CD8-positive, alpha-beta memory T cell (primary cell): ENCODE data around the gene N4BP2L1. TPM values are rescaled to one million over a fixed set of nuclear protein-coding genes. Genes with fewer than 3 reads are reported as not detected.
A peak's percentile ranks its signal among the peaks of the same experiment; 100 is the strongest.

Source experiments
- CTCF ChIA-PET: fragments of 350-600 bp; sonication (Branson Sonifier 250); formaldehyde crosslinking; loops from one replicate; lab custom pipeline; 2021; ENCODE audit warnings: antibody characterized with exemption; lab: Charles Lee
- POLR2A ChIA-PET: fragments of 350-600 bp; sonication (Branson Sonifier 250); formaldehyde crosslinking; loops from one replicate; lab custom pipeline; 2021; ENCODE audit warnings: antibody characterized with exemption; lab: Charles Lee
- DNase-seq, 5 donors: peaks; one replicate each; pipeline versions ENCODE4 v3.0.0 to v3.0.0-alpha.2; 2020 to 2022; ENCODE audit warnings: mixed read lengths in 1 of 5
- H3K27ac ChIP-seq: one replicate; pipeline ENCODE4 v1.7.0; 2013; ENCODE audit warnings: low read depth, mild to moderate bottlenecking, low read length, moderate library complexity
- H3K27me3 ChIP-seq: 2 replicates; pipeline ENCODE4 v1.7.0; 2013; ENCODE audit warnings: low read length, mild to moderate bottlenecking; ENCODE audit not compliant: insufficient read depth, poor library complexity, severe bottlenecking
- H3K36me3 ChIP-seq: 2 replicates; pipeline ENCODE4 v1.7.0; 2013; ENCODE audit warnings: mild to moderate bottlenecking, low read length, moderate library complexity; ENCODE audit not compliant: insufficient read depth
- H3K4me1 ChIP-seq: 2 replicates; pipeline ENCODE4 v1.7.0; 2013; ENCODE audit warnings: mild to moderate bottlenecking, low read length, moderate library complexity; ENCODE audit not compliant: insufficient read depth
- H3K4me3 ChIP-seq: 2 replicates; pipeline ENCODE4 v1.7.0; 2013; ENCODE audit warnings: mild to moderate bottlenecking, low read length
- H3K9me3 ChIP-seq: 2 replicates; pipeline ENCODE4 v1.7.0; 2013; ENCODE audit warnings: mild to moderate bottlenecking, low read length
- H3K27ac Mint-ChIP-seq, 8 donors: one replicate each; pipeline ENCODE4 v1.8.0; 2020 to 2021; ENCODE audit warnings: mixed read lengths in 8 of 8, mild to moderate bottlenecking in 6 of 8, inconsistent platforms in 3 of 8, moderate library complexity in 3 of 8
- H3K27me3 Mint-ChIP-seq, 2 donors: one replicate each; pipeline ENCODE4 v1.8.0; 2020 to 2021; ENCODE audit warnings: mixed read lengths in 2 of 2, mild to moderate bottlenecking in 1 of 2, moderate library complexity in 1 of 2
- H3K36me3 Mint-ChIP-seq, 3 donors: one replicate each; pipeline ENCODE4 v1.8.0; 2020 to 2021; ENCODE audit warnings: mixed read lengths in 3 of 3, inconsistent platforms in 1 of 3, mild to moderate bottlenecking in 1 of 3
- H3K4me1 Mint-ChIP-seq, 3 donors: one replicate each; pipeline ENCODE4 v1.8.0; 2020 to 2021; ENCODE audit warnings: mixed read lengths in 3 of 3, inconsistent platforms in 1 of 3, mild to moderate bottlenecking in 1 of 3
- H3K4me3 Mint-ChIP-seq, 7 donors: one replicate each; pipeline ENCODE4 v1.8.0; 2020 to 2021; ENCODE audit warnings: mixed read lengths in 7 of 7, mild to moderate bottlenecking in 6 of 7, moderate library complexity in 4 of 7, inconsistent platforms in 2 of 7
- H3K9me3 Mint-ChIP-seq, 5 donors: one replicate each; pipeline ENCODE4 v1.8.0; 2020 to 2022; ENCODE audit warnings: mixed read lengths in 5 of 5, mild to moderate bottlenecking in 3 of 5, moderate library complexity in 2 of 5, inconsistent platforms in 1 of 5
- polyA plus RNA-seq: library from polyadenylated mRNA; unstranded; fragments of 300-500 nt; fragmentation: Illumina TruSeq; gene quantifications from one replicate; pipeline ENCODE4 v1.2.3, GENCODE V29; 2021
- total RNA-seq, 2 experiments: library from RNA; stranded (reverse); gene quantifications; one replicate each; pipeline ENCODE4 v1.2.3, GENCODE V29; 2021

N4BP2L1 gene
- total and polyA plus RNA-seq, 3 experiments from 2014 or later = 15.1 to 54.3 (median 16.8) TPM

DNA sequence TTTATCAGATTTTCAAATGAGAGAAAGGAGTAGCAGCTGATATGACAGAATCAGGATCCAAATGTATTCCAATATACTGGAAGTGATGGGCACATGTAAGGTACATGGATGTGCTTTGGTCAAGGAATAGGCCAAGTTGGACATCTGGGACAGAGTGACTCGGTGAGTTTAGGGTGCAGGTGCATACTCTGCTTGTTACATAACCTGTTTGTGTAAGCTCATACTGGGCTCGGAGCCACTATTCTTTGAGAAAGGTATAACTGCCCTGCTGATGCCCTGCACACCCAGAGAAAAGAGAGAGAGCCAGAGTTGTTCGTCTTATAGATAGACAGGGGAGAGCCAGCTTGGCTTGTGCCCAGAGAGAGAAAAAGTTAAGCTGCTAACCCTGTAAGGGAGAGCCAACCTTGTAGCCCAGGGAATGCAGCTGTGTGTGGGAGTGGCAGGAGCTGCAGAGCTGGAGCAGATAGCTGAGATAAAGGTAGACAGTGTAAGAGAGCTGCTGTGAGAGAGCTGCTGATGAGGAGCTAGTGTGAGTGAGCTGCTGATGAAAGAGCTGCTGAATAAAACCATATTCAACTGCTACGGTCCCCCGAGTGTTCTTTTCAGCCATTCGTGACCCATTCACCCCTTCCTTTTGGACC is 40.7 kb upstream of the N4BP2L1 start:
- CTCF ChIA-PET = interaction anchor here (1.0 kb wide), 1 partner anchor 10 kb away, joined by 3 read pairs; no protein-coding TSS in a partner anchor
- POLR2A ChIA-PET = no interaction called here

DNA sequence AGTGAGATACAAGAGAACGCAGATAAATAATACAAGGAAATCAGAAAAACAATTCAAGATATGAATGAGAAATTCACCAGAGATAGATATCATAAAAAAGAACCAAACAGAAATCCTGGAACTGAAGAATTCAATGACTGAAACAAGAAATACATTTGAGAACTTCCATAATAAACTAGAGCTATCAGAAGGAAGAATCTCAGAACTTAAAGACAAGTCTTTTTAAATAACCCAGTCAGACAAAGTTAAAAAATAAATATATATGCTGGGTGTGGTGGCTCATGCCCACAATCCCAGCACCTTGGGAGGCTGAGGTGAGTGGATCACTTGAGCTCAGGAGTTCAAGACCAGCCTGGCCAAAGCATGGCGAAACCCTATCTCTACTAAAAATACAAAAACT is 28.7 kb upstream of the N4BP2L1 start:
- Histone ChIP-seq H3K4me3 (no peak overlapping the region), H3K4me1 (no peaks in the 10 kb centered on the region), H3K9me3 (peaks cover 13% of the 10 kb centered on the region), H3K27me3 (no peaks in the 10 kb centered on the region), H3K27ac (no peak overlapping the region), H3K36me3 (no peaks in the 10 kb centered on the region)
- Mint-ChIP-seq H3K9me3 (peaks cover 22 to 35% (median 32%) of the 10 kb centered on the region in 5 donors), H3K4me3 (no peak overlapping the region), H3K27ac (no peak overlapping the region), H3K36me3 (peaks cover 33 to 74% (median 60%) of the 10 kb centered on the region in 3 donors), H3K27me3 (no peaks in the 10 kb centered on the region), H3K4me1 (peaks cover 0 to 7% (median 5%) of the 10 kb centered on the region in 3 donors)
- ChIA-PET CTCF (no interaction called here), POLR2A (no interaction called here)
- DNase-seq = no peak

More for the DNA sequence above, 40.7 kb upstream of the N4BP2L1 start:
- Mint-ChIP-seq H3K27ac (peak overlapping the region in 2 of 8 donors; percentile 23 to 44), H3K27me3 (peaks cover 0 to 1% of the 10 kb centered on the region in 2 donors), H3K4me1 (no peaks in the 10 kb centered on the region), H3K4me3 (no peak overlapping the region), H3K9me3 (peaks cover 0 to 3% (median 0%) of the 10 kb centered on the region in 5 donors), H3K36me3 (peaks cover 10 to 16% (median 11%) of the 10 kb centered on the region in 3 donors)
- Histone ChIP-seq H3K4me1 (no peaks in the 10 kb centered on the region), H3K4me3 (no peak overlapping the region), H3K9me3 (no peaks in the 10 kb centered on the region), H3K36me3 (no peaks in the 10 kb centered on the region), H3K27ac (no peak overlapping the region), H3K27me3 (no peaks in the 10 kb centered on the region)
- DNase-seq = no peak

DNA sequence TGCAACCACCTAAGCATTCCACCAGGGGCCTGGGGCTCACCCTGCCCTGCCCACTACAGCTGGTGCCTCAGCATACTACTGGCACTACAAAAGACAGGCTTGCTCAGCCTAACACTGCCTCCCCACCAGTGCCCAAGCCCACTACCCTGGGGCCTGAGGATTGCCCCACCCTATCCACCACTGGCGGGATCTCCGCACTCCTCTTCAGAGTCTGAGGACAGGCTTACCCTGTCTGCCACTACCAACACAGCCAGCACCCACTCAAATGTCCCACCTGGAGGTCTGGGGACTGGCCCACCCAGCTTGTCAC is 27.6 kb upstream of the N4BP2L1 start:
- H3K4me3 ChIP-seq = no peak overlapping the region
- Mint-ChIP-seq H3K36me3 (peaks cover 33 to 69% (median 53%) of the 10 kb centered on the region in 3 donors), H3K27me3 (no peaks in the 10 kb centered on the region), H3K4me1 (peaks cover 0 to 7% (median 5%) of the 10 kb centered on the region in 3 donors), H3K9me3 (peaks cover 22 to 35% (median 32%) of the 10 kb centered on the region in 5 donors), H3K4me3 (no peak overlapping the region), H3K27ac (no peak overlapping the region)
- H3K36me3 ChIP-seq = no peaks in the 10 kb centered on the region
- H3K27ac ChIP-seq = no peak overlapping the region
- DNase-seq = no peak
- ChIA-PET CTCF (no interaction called here), POLR2A (no interaction called here)
- H3K4me1 ChIP-seq = no peaks in the 10 kb centered on the region
- H3K9me3 ChIP-seq = peaks cover 13% of the 10 kb centered on the region
- H3K27me3 ChIP-seq = no peaks in the 10 kb centered on the region

DNA sequence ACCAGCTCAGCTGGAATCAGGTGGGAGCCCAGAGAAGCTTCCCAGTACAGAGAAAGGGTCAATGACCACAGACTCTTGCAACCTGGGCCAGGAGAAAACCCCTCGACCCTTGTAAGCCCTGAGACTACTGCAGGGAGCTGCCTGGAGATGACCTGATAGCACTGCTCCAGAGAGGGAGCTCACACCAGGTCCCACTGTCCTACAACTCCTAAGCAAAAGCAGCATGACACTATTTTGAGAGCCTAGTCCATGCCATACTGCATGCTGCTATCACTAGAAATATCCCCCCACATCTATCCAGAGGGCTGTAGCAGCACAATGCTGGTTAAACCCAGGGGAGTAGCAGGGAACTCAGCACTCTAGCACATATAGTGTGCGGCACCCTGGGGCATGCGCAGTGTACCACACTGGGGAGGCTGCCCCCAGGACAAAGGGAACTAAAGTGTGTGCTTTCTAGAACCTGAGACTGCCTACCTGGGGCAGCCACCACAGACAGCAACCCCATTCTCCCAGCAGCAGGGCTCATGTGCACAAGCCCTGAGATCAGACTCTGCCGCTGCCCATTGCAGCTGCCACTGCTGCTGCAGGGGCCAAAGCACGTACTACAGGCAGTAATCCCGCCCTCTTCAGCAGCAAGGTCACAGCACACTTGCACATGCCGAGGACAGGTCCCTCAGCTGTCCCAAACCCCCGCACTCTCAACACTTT is 27.1 kb upstream of the N4BP2L1 start:
- DNase-seq = no peak
- no peak overlapping the region for H3K4me3 ChIP-seq
- Mint-ChIP-seq H3K4me1 (peaks cover 0 to 7% (median 5%) of the 10 kb centered on the region in 3 donors), H3K27ac (peak overlapping the region in 1 of 8 donors; percentile 13), H3K4me3 (no peak overlapping the region), H3K27me3 (no peaks in the 10 kb centered on the region), H3K36me3 (peaks cover 33 to 66% (median 50%) of the 10 kb centered on the region in 3 donors), H3K9me3 (peaks cover 22 to 35% (median 32%) of the 10 kb centered on the region in 5 donors)
- H3K4me1 ChIP-seq = no peaks in the 10 kb centered on the region
- no peak overlapping the region for H3K27ac ChIP-seq
- H3K27me3 ChIP-seq = no peaks in the 10 kb centered on the region
- ChIA-PET POLR2A (no interaction called here), CTCF (no interaction called here)
- H3K36me3 ChIP-seq = no peaks in the 10 kb centered on the region
- H3K9me3 ChIP-seq = peaks cover 13% of the 10 kb centered on the region

DNA sequence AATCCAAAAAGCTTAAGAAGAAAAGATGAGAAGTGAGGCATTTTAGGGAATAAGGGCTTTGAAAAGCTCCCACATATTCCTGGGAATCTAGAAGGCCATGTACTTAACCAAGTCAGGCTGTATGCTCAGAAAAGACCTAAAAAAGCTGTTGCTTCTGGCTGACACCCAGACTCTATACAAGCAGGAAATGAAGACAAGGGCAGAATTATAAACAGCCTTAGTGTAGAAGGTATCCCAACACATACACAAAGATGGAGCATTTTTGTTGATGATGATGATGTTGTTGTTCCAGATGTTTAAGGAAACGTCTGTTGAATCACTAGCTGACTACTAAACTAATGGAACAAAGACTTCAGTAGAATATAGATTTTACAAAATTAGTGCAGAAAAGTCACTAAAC is 26.1 kb upstream of the N4BP2L1 start:
- H3K9me3 Mint-ChIP-seq = peaks cover 22 to 27% (median 25%) of the 10 kb centered on the region in 5 donors
- DNase-seq = no peak
- Histone ChIP-seq H3K36me3 (no peaks in the 10 kb centered on the region), H3K9me3 (peaks cover 13% of the 10 kb centered on the region), H3K27me3 (no peaks in the 10 kb centered on the region), H3K27ac (no peak overlapping the region), H3K4me3 (no peak overlapping the region), H3K4me1 (no peaks in the 10 kb centered on the region)
- ChIA-PET POLR2A (no interaction called here), CTCF (interaction anchor here (1.2 kb wide), 1 partner anchor 11 kb away, joined by 3 read pairs; no protein-coding TSS in a partner anchor)
- no peak overlapping the region for H3K4me3 Mint-ChIP-seq
- peaks cover 25 to 55% (median 41%) of the 10 kb centered on the region in 3 donors for H3K36me3 Mint-ChIP-seq
- no peaks in the 10 kb centered on the region for H3K27me3 Mint-ChIP-seq
- H3K4me1 Mint-ChIP-seq = peaks cover 0 to 7% (median 5%) of the 10 kb centered on the region in 3 donors
- H3K27ac Mint-ChIP-seq = no peak overlapping the region

DNA sequence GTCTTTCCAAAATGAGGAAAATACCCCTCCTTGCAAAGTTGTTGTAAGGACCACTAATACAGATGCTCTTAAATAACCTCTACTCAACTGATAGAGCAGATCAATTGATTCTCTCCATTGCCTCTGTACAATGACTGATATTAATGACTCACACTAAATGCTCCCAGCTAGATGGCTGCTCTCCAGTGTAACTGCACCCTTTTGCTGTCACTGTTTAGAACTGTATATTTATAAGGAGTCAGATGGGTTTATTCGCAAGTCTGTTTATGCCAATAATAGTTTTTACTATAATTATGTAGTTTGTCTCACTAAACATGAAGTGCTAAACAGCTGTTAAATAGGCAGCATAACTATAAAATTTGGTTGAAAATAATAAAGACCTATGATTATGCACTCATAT is 21.0 kb upstream of the N4BP2L1 start:
- H3K4me3 Mint-ChIP-seq = no peak overlapping the region
- no peaks in the 10 kb centered on the region for H3K9me3 ChIP-seq
- CTCF ChIA-PET = no interaction called here
- no peaks in the 10 kb centered on the region for H3K4me1 ChIP-seq
- no peak for DNase-seq
- H3K27ac Mint-ChIP-seq = no peak overlapping the region
- no peak overlapping the region for H3K4me3 ChIP-seq
- H3K36me3 Mint-ChIP-seq = peaks cover 7 to 19% (median 14%) of the 10 kb centered on the region in 3 donors
- H3K36me3 ChIP-seq = no peaks in the 10 kb centered on the region
- peaks cover 0 to 2% (median 0%) of the 10 kb centered on the region in 5 donors for H3K9me3 Mint-ChIP-seq
- no peaks in the 10 kb centered on the region for H3K27me3 ChIP-seq
- peaks cover 0 to 1% (median 0%) of the 10 kb centered on the region in 3 donors for H3K4me1 Mint-ChIP-seq
- POLR2A ChIA-PET = no interaction called here
- H3K27me3 Mint-ChIP-seq = no peaks in the 10 kb centered on the region
- H3K27ac ChIP-seq = no peak overlapping the region

DNA sequence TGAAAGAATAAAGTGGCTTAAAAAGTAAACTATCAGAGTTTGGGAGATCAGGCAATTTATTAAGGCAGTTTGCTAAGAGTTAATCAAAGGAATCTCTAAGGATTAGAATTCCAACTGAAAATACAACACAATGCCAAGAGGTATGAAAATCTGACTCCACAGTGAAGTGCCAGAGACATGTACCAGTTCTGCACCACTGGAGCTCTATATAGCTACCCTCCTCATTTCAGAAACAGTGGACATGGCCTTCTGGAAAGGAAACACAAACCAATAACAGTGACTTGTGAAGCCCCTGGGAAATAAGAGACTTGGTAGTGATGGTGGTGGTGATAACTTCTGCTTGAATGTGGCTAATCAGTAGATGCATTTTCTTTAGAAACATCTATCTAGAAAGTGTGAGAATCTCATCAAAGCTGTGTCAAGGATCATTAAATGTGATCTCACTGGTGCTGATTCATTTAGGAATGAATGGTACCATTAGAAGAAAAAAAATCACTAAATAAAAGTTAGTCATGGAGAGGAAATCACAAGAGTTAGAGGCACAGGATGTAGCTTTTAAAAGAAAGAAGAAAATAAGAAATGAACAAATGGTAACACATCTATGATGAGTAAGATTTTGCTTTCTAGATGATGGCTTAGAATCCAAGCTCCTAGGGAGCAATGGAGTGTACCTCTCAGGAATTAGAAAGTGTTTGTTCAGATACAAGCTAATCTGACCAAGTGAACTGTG is 20.1 kb upstream of the N4BP2L1 start:
- peaks cover 5 to 14% (median 7%) of the 10 kb centered on the region in 3 donors for H3K36me3 Mint-ChIP-seq
- Histone ChIP-seq H3K4me1 (no peaks in the 10 kb centered on the region), H3K27ac (no peak overlapping the region), H3K36me3 (no peaks in the 10 kb centered on the region), H3K9me3 (no peaks in the 10 kb centered on the region), H3K27me3 (no peaks in the 10 kb centered on the region), H3K4me3 (no peak overlapping the region)
- peak overlapping the region in 2 of 8 donors; percentile 51 to 77 for H3K27ac Mint-ChIP-seq
- ChIA-PET CTCF (no interaction called here), POLR2A (interaction anchor here (0.6 kb wide), 1 partner anchor 22 kb away, joined by 4 read pairs; no protein-coding TSS in a partner anchor)
- no peak overlapping the region for H3K4me3 Mint-ChIP-seq
- H3K9me3 Mint-ChIP-seq = peaks cover 0 to 2% (median 0%) of the 10 kb centered on the region in 5 donors
- H3K27me3 Mint-ChIP-seq = no peaks in the 10 kb centered on the region
- peaks cover under 1 to 1% (median under 1%) of the 10 kb centered on the region in 3 donors for H3K4me1 Mint-ChIP-seq
- DNase-seq = no peak
